HEK293 (cell line): ENCODE data around the gene MGLL.

Source experiments
- AEBP2 ChIP-seq: fragments of 450-650 bp; formaldehyde crosslinking; IDR thresholded peaks from 2 replicates; pipeline ENCODE4 v1.5.1; 2016; ENCODE audit warnings: missing biosample characterization, missing genetic modification characterization, borderline replicate concordance
- CTCF ChIP-seq: fragments of 450-650 bp; formaldehyde crosslinking; IDR thresholded peaks from 2 replicates; pipeline ENCODE4 v1.5.1; 2016; ENCODE audit warnings: missing biosample characterization, missing genetic modification characterization
- SETDB1 ChIP-seq: IDR thresholded peaks from one replicate; pipeline ENCODE4 v1.6.1; 2017; ENCODE audit warnings: mild to moderate bottlenecking, low read length, moderate library complexity, mixed read lengths; ENCODE audit not compliant: insufficient read length
- ZBTB1 ChIP-seq: fragments of 450-650 bp; formaldehyde crosslinking; IDR thresholded peaks from 2 replicates; pipeline ENCODE4 v1.5.1; 2016; ENCODE audit warnings: missing biosample characterization, missing genetic modification characterization
- ZNF140 ChIP-seq: fragments of 450-650 bp; formaldehyde crosslinking; IDR thresholded peaks from 2 replicates; pipeline ENCODE4 v1.5.1; 2016; ENCODE audit warnings: missing biosample characterization, missing genetic modification characterization
- ZNF174 ChIP-seq: fragments of 450-650 bp; formaldehyde crosslinking; IDR thresholded peaks from 2 replicates; pipeline ENCODE4 v1.5.0; 2017; ENCODE audit warnings: missing biosample characterization, mild to moderate bottlenecking, missing genetic modification characterization
- ZNF274 ChIP-seq, 2 experiments: fragments of 200-500 bp in 1 of 2; fragments of 450-650 bp in 1 of 2; sonication (Bioruptor generic) in 1 of 2; formaldehyde crosslinking in 1 of 2; IDR thresholded peaks; 2 replicates each; pipeline versions ENCODE4 v1.5.1 to v1.6.1; 2014 to 2016; ENCODE audit warnings: borderline replicate concordance in 1 of 2, inconsistent platforms in 1 of 2, low read length in 1 of 2, missing biosample characterization in 1 of 2, missing genetic modification characterization in 1 of 2
- ZNF362 ChIP-seq: fragments of 450-650 bp; formaldehyde crosslinking; IDR thresholded peaks from 2 replicates; pipeline ENCODE4 v1.5.1; 2016; ENCODE audit warnings: missing biosample characterization, missing genetic modification characterization
- ZNF398 ChIP-seq: fragments of 450-650 bp; formaldehyde crosslinking; IDR thresholded peaks from 2 replicates; pipeline ENCODE4 v1.5.1; 2017; ENCODE audit warnings: missing biosample characterization, missing genetic modification characterization
- ZNF488 ChIP-seq: fragments of 450-650 bp; formaldehyde crosslinking; IDR thresholded peaks from 2 replicates; pipeline ENCODE4 v1.5.1; 2016; ENCODE audit warnings: missing biosample characterization, missing genetic modification characterization
- ZNF548 ChIP-seq: fragments of 450-650 bp; formaldehyde crosslinking; IDR thresholded peaks from 2 replicates; pipeline ENCODE4 v1.5.1; 2016; ENCODE audit warnings: missing biosample characterization, missing genetic modification characterization
- ZNF596 ChIP-seq: fragments of 450-650 bp; IDR thresholded peaks from 2 replicates; pipeline ENCODE4 v1.5.0; 2018; ENCODE audit warnings: missing biosample characterization, mild to moderate bottlenecking, missing genetic modification characterization, moderate library complexity

GRCh38 chr3:127729556-127730056, 92.7 kb downstream of the MGLL start:
- TF ChIP-seq ZBTB1 (tag by site-specific recombination) (no peak), ZNF140 (tag by site-specific recombination) (no peak), ZNF596 (tag by site-specific recombination) (no peak), ZNF398 (tag by site-specific recombination) (no peak), ZNF488 (no peak), SETDB1 (no peak), ZNF174 (tag by site-specific recombination) (no peak), ZNF274 (IDR thresholded peaks at IDR 0.05; ENCODE audit: low read length) (no peak), ZNF274 (tag by site-specific recombination; IDR thresholded peaks at IDR 0.05; ENCODE audit: borderline replicate concordance) (no peak), AEBP2 (no peak), ZNF548 (tag by site-specific recombination) (no peak), CTCF (tag by site-specific recombination) (no peak), ZNF362 (no peak)
